ENCODE results near the gene MGAM2.

Gene MGAM2

GRCh38 chr7:142150869-142151268, 39.4 kb downstream of the MGAM2 start:
- H4K20me1 ChIP-seq (ENCODE audit: insufficient read depth, low read length): no peaks in the 10 kb centered on the region
- no peaks in the 10 kb centered on the region for H3K27me3 ChIP-seq (ENCODE audit: insufficient read depth, low read length)
- no peak overlapping the region for H3K27ac ChIP-seq (ENCODE audit: low read depth, low read length, poor library complexity, severe bottlenecking)
- no peak overlapping the region for H2AFZ ChIP-seq (ENCODE audit: low read length)
- no peaks in the 10 kb centered on the region for H3K4me1 ChIP-seq (ENCODE audit: insufficient read depth, low read length, severe bottlenecking)
- no peaks in the 10 kb centered on the region for H3K79me2 ChIP-seq (ENCODE audit: insufficient read depth, low read length)
- no peaks in the 10 kb centered on the region for H3K36me3 ChIP-seq (ENCODE audit: insufficient read depth, low read length)
- H3K9ac ChIP-seq (ENCODE audit: low read length): no peak overlapping the region
- H3K4me3 ChIP-seq (ENCODE audit: low read depth, low read length, poor library complexity, severe bottlenecking): no peak overlapping the region
- H3K4me2 ChIP-seq (ENCODE audit: low read length): no peak overlapping the region
- no peaks in the 10 kb centered on the region for H3K9me2 ChIP-seq (ENCODE audit: low read depth, low read length)
- H3F3A ChIP-seq (ENCODE audit: insufficient read depth, low read length): no peaks in the 10 kb centered on the region
- H3K9me3 ChIP-seq (ENCODE audit: low read length): no peaks in the 10 kb centered on the region
- TF ChIP-seq EZH2 (IDR thresholded peaks at IDR 0.05; ENCODE audit: borderline replicate concordance, low read length): no peak
- TF ChIP-seq CTCF (IDR thresholded peaks at IDR 0.05; ENCODE audit: low read length): no peak

DNA sequence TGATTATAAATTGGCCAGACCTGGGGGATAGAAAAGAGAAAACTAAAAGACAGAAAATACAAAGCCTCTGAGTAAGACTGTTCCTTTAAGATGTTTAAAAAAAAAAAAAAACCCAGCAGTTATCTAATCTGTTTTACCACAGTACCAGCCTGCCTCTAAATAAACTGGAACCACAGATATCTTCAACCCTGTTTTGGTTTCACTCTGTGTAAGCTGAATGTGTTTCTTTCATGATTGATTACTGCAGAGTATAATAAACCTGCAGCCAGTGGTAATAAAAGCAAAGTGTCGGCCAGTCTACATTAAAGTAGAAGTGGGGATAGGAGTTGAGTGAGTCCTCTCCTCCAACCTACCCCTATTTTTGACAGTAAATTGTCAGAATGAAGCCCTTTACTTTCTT, 40.6 kb downstream of the MGAM2 start:
- Histone ChIP-seq H3K9ac (ENCODE audit: low read length) (no peak overlapping the region), H3K36me3 (ENCODE audit: insufficient read depth, low read length) (no peaks in the 10 kb centered on the region), H2AFZ (ENCODE audit: low read length) (no peak overlapping the region), H3F3A (ENCODE audit: insufficient read depth, low read length) (no peaks in the 10 kb centered on the region), H3K27ac (ENCODE audit: low read depth, low read length, poor library complexity, severe bottlenecking) (no peak overlapping the region), H3K4me1 (ENCODE audit: insufficient read depth, low read length, severe bottlenecking) (no peaks in the 10 kb centered on the region), H3K4me3 (ENCODE audit: low read depth, low read length, poor library complexity, severe bottlenecking) (no peak overlapping the region), H3K27me3 (ENCODE audit: insufficient read depth, low read length) (no peaks in the 10 kb centered on the region), H4K20me1 (ENCODE audit: insufficient read depth, low read length) (no peaks in the 10 kb centered on the region), H3K79me2 (ENCODE audit: insufficient read depth, low read length) (no peaks in the 10 kb centered on the region), H3K9me2 (ENCODE audit: low read depth, low read length) (no peaks in the 10 kb centered on the region), H3K4me2 (ENCODE audit: low read length) (no peak overlapping the region), H3K9me3 (ENCODE audit: low read length) (no peaks in the 10 kb centered on the region)
- no peak for TF ChIP-seq EZH2 (IDR thresholded peaks at IDR 0.05; ENCODE audit: borderline replicate concordance, low read length)
- TF ChIP-seq CTCF (IDR thresholded peaks at IDR 0.05; ENCODE audit: low read length): no peak

DNA sequence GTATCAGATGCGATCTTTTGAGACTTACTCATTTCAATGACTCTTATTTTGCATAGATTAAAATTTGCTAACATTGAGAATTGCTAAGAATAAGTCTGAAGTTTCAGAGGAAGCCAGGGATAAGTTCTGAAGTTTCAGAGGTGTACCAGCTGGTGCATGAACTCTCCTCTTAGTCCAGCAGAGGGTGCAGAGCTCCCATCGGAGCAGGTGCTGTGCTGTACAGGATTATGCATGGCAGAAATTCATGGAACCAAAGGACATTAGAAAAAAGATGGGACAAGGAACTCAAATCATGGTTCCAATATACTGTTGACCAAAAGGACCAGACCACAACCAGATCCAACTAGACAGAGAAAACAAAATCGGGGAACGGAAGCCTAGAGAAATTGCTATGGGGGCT, 41.9 kb downstream of the MGAM2 start:
- Histone ChIP-seq H3K9me3 (ENCODE audit: low read length) (no peaks in the 10 kb centered on the region), H3K79me2 (ENCODE audit: insufficient read depth, low read length) (no peaks in the 10 kb centered on the region), H4K20me1 (ENCODE audit: insufficient read depth, low read length) (no peaks in the 10 kb centered on the region), H3K4me2 (ENCODE audit: low read length) (no peak overlapping the region), H3K27ac (ENCODE audit: low read depth, low read length, poor library complexity, severe bottlenecking) (no peak overlapping the region), H2AFZ (ENCODE audit: low read length) (no peak overlapping the region), H3K4me3 (ENCODE audit: low read depth, low read length, poor library complexity, severe bottlenecking) (no peak overlapping the region), H3K4me1 (ENCODE audit: insufficient read depth, low read length, severe bottlenecking) (no peaks in the 10 kb centered on the region), H3F3A (ENCODE audit: insufficient read depth, low read length) (no peaks in the 10 kb centered on the region), H3K9me2 (ENCODE audit: low read depth, low read length) (no peaks in the 10 kb centered on the region), H3K9ac (ENCODE audit: low read length) (no peak overlapping the region), H3K27me3 (ENCODE audit: insufficient read depth, low read length) (no peaks in the 10 kb centered on the region), H3K36me3 (ENCODE audit: insufficient read depth, low read length) (no peaks in the 10 kb centered on the region)
- TF ChIP-seq CTCF (IDR thresholded peaks at IDR 0.05; ENCODE audit: low read length) (peak; percentile 50), EZH2 (IDR thresholded peaks at IDR 0.05; ENCODE audit: borderline replicate concordance, low read length) (no peak)

Measured in OCI-LY1 (cell line).